HepG2 (cell line): ENCODE results near the gene GGACT. TPM values are rescaled to one million over a fixed set of nuclear protein-coding genes. Genes with fewer than 3 reads are reported as not detected.

Experiments used
- ATAC-seq: fragments of 200-7000 bp; cut with Tn5 transposase; 3 replicates; pipeline ENCODE4 v1.9.1; 2020; ENCODE audit warnings: mild to moderate bottlenecking, moderate library complexity
- BruUV-seq: library from RNA; stranded (reverse); fragments of 400-500 nt; replicated peaks from 2 replicates; lab custom pipeline; 2021; lab: Mats Ljungman, UMichigan
- CTCF ChIA-PET: fragments of 300-600 bp; formaldehyde crosslinking; extraction: SDS; loops from one replicate; lab custom pipeline; 2021; ENCODE audit warnings: low total read pairs, inconsistent platforms, low intra/inter-chr PET ratio; lab: Yijun Ruan, JAX
- POLR2A ChIA-PET: fragments of 350-600 bp; sonication (Branson Sonifier 250); formaldehyde crosslinking; loops from one replicate; lab custom pipeline; 2020; ENCODE audit warnings: antibody characterized with exemption, inconsistent platforms; lab: Yijun Ruan, JAX
- DNase-seq: peaks from one replicate; pipeline ENCODE4 v3.0.0-alpha.2; 2015; ENCODE audit warnings: low spot score
- FAIRE-seq: peaks from 3 replicates; lab custom pipeline; 2011; peaks lifted over from hg19 to GRCh38; lab: Jason Lieb, UNC
- H2AFZ ChIP-seq: one replicate; pipeline ENCODE4 v1.6.1; 2011; ENCODE audit warnings: low read length, inconsistent platforms
- H3K27ac ChIP-seq: fragments of 300-600 bp; 3 replicates; pipeline ENCODE4 v1.8.0; 2011; ENCODE audit warnings: mixed run types, mild to moderate bottlenecking, mixed read lengths, low read length, inconsistent platforms; ENCODE audit not compliant: insufficient read depth; ENCODE audit errors: extremely low read length
- H3K27me3 ChIP-seq, 2 experiments: fragments of 200-600 bp in 1 of 2; 2 replicates in 1 of 2; 3 replicates in 1 of 2; pipeline versions ENCODE4 v1.6.0 to v1.8.0; 2011; ENCODE audit warnings: low read length in 2 of 2, mild to moderate bottlenecking in 2 of 2, moderate library complexity in 2 of 2, inconsistent platforms in 1 of 2; ENCODE audit not compliant: insufficient read depth in 2 of 2, control insufficient read depth in 1 of 2
- H3K36me3 ChIP-seq, 2 experiments: fragments of 200-600 bp in 1 of 2; replicated peaks in 1 of 2; 2 replicates in 1 of 2; 3 replicates in 1 of 2; pipeline versions ENCODE4 v1.5.1 to v1.8.0; 2011; ENCODE audit warnings: low read length in 2 of 2, inconsistent platforms in 1 of 2; ENCODE audit not compliant: insufficient read depth in 2 of 2, control insufficient read depth in 1 of 2
- H3K4me1 ChIP-seq: 2 replicates; pipeline ENCODE4 v1.5.1; 2012; ENCODE audit warnings: low read length, inconsistent platforms; ENCODE audit not compliant: insufficient read depth
- H3K4me2 ChIP-seq: 2 replicates; pipeline ENCODE4 v1.6.0; 2011; ENCODE audit warnings: low read depth, low read length, inconsistent platforms
- H3K4me3 ChIP-seq, 3 experiments: fragments of 200-600 bp in 1 of 3; sonication (generic), shearing (Covaris generic) in 1 of 3; replicated peaks in 1 of 3; 2 replicates each; pipeline ENCODE4 v1.5.1; 2011 to 2016; ENCODE audit warnings: low read length in 3 of 3, inconsistent platforms in 2 of 3, low read depth in 2 of 3, mild to moderate bottlenecking in 2 of 3, control low read depth in 1 of 3, mixed read lengths in 1 of 3; ENCODE audit not compliant: insufficient read depth in 1 of 3
- H3K79me2 ChIP-seq: one replicate; pipeline ENCODE4 v1.6.1; 2011; ENCODE audit warnings: low read length, inconsistent platforms; ENCODE audit not compliant: insufficient read depth
- H3K9ac ChIP-seq: 2 replicates; pipeline ENCODE4 v1.6.0; 2011; ENCODE audit warnings: mild to moderate bottlenecking, low read depth, low read length, inconsistent platforms; ENCODE audit not compliant: insufficient read depth
- H3K9me3 ChIP-seq: 2 replicates; pipeline ENCODE4 v1.5.1; 2012; ENCODE audit warnings: mild to moderate bottlenecking, low read length
- H4K20me1 ChIP-seq: 2 replicates; pipeline ENCODE4 v1.6.0; 2011; ENCODE audit warnings: inconsistent platforms, mild to moderate bottlenecking, low read length, moderate library complexity; ENCODE audit not compliant: insufficient read depth
- PHF8 ChIP-seq: sonication (generic); formaldehyde crosslinking; IDR thresholded peaks from 2 replicates; pipeline ENCODE4 v1.5.0; 2020; ENCODE audit warnings: missing genetic modification reagents
- ZNF605 ChIP-seq: sonication (generic); formaldehyde crosslinking; IDR thresholded peaks from 2 replicates; pipeline ENCODE4 v1.8.0; 2022; ENCODE audit warnings: mild to moderate bottlenecking, missing genetic modification reagents
- ZSCAN22 ChIP-seq: sonication (generic); formaldehyde crosslinking; IDR thresholded peaks from 2 replicates; pipeline ENCODE4 v1.4.0; 2020; ENCODE audit warnings: mild to moderate bottlenecking, missing genetic modification reagents
- WGBS: methylation state at CpG from one replicate; pipeline ENCODE4 v1.1.6; 2017; ENCODE audit warnings: low lambda C conversion rate; 5-methylcytosine and 5-hydroxymethylcytosine counted together
- in situ Hi-C: cut with HindIII; loops from 2 replicates; pipeline ENCODE4 v1.10.0; 2017; ENCODE audit warnings: low pct_unique_long_range_greater_than_20kb; ENCODE audit not compliant: extremely low pct_ligation_motif_present
- intact Hi-C: fragments of 100-400 bp; cut with micrococcal nuclease; formaldehyde crosslinking; loops from one replicate; pipeline ENCODE4 v1.10.0; 2022; ENCODE audit not compliant: unreplicated experiment
- polyA plus RNA-seq, 8 experiments: library from polyadenylated mRNA; depleted of rRNA in 3 of 8; stranded (reverse) in 7 of 8; unstranded in 1 of 8; fragments of >200 nt; fragmentation: Illumina TruSeq in 4 of 8; extraction: Trizol in 4 of 8; gene quantifications; 2 replicates each; pipeline versions ENCODE4 v1.2.1 to v1.2.3, GENCODE V29; 2011 to 2016; ENCODE audit warnings: low read depth in 4 of 8, missing spikeins in 1 of 8, mixed read lengths in 1 of 8; ENCODE audit not compliant: insufficient read depth in 1 of 8
- total RNA-seq, 5 experiments: library from RNA; depleted of rRNA; stranded (reverse); fragments of >200 nt; fragmentation: Illumina TruSeq; extraction: Trizol; gene quantifications; 2 replicates each; pipeline ENCODE4 v1.2.3, GENCODE V29; 2016; ENCODE audit warnings: low read depth in 1 of 5

The GGACT gene
- total and polyA plus RNA-seq, 2 of the 13 experiments (the other 11 are each of a cell fraction or from before 2014, with no cell fraction given): 1.7 to 1.9 TPM

- H2AFZ ChIP-seq: no peak overlapping the region
- WGBS: 97% methylated on average over 2 of the region's 2 CpGs
- no peak overlapping the region for H3K27ac ChIP-seq
- peaks cover 7% of the 10 kb centered on the region; the same call in 1 of the 2 replicates for H3K4me1 ChIP-seq
- H3K9me3 ChIP-seq: no peaks in the 10 kb centered on the region
- ChIA-PET CTCF (no interaction called here), POLR2A (no interaction called here)
- no peaks in the 10 kb centered on the region for H3K79me2 ChIP-seq
- H3K9ac ChIP-seq: no peak overlapping the region
- no peaks in the 10 kb centered on the region for H4K20me1 ChIP-seq
- H3K36me3 ChIP-seq: no peaks in the 10 kb centered on the region
- no peak overlapping the region for H3K4me3 ChIP-seq
- FAIRE-seq (no peak), ATAC-seq (no peak), DNase-seq (no peak)
- no peak for TF ChIP-seq ZSCAN22 (CRISPR knock-in tag)
- intact Hi-C loops (no loop called here), in situ Hi-C loops (loop anchor here (25.0 kb wide), 1 partner anchor 531 kb away; no protein-coding TSS in a partner anchor)
- no peak overlapping the region for H3K4me2 ChIP-seq
- H3K27me3 ChIP-seq: no peaks in the 10 kb centered on the region
- BruUV-seq: no TSS peak
These were observed 7.1 kb downstream of the GGACT start for GRCh38 chr13:100581504-100581903.

- Histone ChIP-seq H2AFZ (no peak overlapping the region), H3K36me3 (no peaks in the 10 kb centered on the region), H3K4me3 (no peak overlapping the region), H3K4me2 (no peak overlapping the region), H4K20me1 (no peaks in the 10 kb centered on the region), H3K9me3 (no peaks in the 10 kb centered on the region), H3K9ac (no peak overlapping the region), H3K4me1 (peaks cover 7% of the 10 kb centered on the region; the same call in 1 of the 2 replicates), H3K79me2 (no peaks in the 10 kb centered on the region), H3K27ac (no peak overlapping the region), H3K27me3 (no peaks in the 10 kb centered on the region)
- no TSS peak for BruUV-seq
- TF ChIP-seq ZNF605 (CRISPR knock-in tag) (peak; percentile 92), PHF8 (CRISPR knock-in tag) (no peak)
- DNase-seq: no peak
- FAIRE-seq: no peak
- POLR2A ChIA-PET: no interaction called here
- CTCF ChIA-PET: no interaction called here
- ATAC-seq: no peak
- WGBS: 68% methylated on average over 4 of the region's 4 CpGs
- in situ Hi-C loops: loop anchor here (25.0 kb wide), 1 partner anchor 531 kb away; no protein-coding TSS in a partner anchor
- intact Hi-C loops: no loop called here
These were observed 7.6 kb downstream of the GGACT start for GRCh38 chr13:100581030-100581429.
